CD4-positive, alpha-beta T cell treated with Interleukin-10 for 1 hour (primary cell): ENCODE results near the gene KCNC4.

ENCODE experiments used
- DNase-seq: peaks from one replicate; pipeline ENCODE4 v3.0.0-alpha.2; 2020

The KCNC4 gene

DNA sequence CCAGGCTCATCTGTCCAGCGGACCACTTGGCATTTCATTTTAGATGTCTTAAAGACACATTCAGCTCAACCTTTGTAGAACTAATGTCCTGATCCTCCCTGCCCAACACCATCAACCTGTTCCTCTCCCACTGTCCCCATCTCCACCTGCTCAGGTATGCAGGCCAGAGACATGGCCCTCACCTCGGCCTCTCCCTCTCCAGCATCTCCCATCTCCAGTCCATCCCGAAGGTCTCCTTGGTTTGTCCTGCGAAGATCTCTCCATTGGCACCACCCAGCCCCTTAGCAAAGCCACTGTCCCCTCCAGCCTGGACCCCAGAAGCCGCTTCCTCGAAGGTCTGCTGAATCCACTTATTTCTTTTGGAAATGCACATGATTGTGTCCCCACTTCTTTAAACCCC is 20.9 kb upstream of the KCNC4 start:
- no peak for DNase-seq

- no peak for DNase-seq
These were observed 19.7 kb upstream of the KCNC4 start for GRCh38 chr1:110190282-110190929.

DNA sequence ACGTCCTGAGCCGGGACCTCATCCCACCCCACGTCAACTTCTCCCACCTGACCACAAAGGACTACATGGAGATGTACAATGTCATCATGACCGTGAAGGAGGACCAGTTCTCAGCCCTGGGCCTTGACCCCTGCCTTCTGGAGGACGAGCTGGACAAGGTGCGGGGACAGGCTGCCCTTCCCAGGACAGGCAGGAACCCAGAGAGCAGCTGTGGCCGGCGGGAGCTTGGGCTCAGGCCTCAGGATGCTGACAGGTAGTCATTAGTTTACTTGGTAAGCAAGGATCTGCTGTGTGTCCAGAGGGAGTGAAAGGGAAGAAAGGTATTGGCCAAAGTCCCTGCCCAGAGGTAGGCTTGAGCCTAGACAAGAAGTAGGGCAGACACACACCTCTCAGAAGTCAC is 17.6 kb upstream of the KCNC4 start:
- DNase-seq, result no peak

- no peak for DNase-seq
These were observed 14.9 kb upstream of the KCNC4 start for GRCh38 chr1:110195196-110195595.

DNA sequence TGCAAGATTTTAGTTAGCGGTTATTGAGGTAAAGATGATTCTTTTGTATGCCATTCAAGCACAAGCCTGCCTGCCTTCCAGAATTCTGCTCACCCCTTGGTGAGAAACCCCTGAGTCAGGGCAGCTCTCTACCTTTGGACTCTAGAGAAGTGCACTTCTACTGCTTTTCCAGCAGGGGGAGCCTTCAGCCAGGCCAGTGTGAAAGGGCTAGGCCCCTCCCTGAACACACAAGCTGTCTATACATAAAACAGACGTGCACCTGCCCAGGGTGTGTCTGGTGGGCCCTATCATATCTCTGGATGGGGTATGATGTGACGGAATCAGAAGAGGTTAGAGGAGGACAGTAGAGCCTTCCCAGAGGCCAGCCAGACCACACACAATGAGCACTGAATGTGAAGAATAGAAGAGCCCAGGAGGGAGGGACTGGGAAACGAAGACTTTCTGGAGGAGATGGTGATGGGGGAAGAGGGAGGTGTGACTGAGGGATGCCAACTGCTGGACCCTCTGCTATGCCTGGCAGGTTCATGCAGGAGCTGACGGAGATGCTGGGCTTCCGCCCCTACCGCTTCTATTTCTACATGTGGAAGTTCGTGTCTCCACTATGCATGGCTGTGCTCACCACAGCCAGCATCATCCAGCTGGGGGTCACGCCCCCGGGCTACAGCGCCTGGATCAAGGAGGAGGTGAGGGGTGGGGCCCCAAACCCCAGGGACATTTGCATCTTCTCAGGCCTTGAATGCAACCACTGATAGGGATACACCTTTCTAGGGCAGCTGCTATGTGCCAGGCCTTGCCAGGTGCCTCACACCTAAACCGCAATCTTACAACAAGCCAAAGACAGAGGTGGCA is 13.0 kb upstream of the KCNC4 start:
- peak; percentile 73 for DNase-seq

GRCh38 chr1:110197905-110198629 is 12.0 kb upstream of the KCNC4 start:
- no peak for DNase-seq

GRCh38 chr1:110198746-110199145 is 11.4 kb upstream of the KCNC4 start:
- DNase-seq, result no peak

DNA sequence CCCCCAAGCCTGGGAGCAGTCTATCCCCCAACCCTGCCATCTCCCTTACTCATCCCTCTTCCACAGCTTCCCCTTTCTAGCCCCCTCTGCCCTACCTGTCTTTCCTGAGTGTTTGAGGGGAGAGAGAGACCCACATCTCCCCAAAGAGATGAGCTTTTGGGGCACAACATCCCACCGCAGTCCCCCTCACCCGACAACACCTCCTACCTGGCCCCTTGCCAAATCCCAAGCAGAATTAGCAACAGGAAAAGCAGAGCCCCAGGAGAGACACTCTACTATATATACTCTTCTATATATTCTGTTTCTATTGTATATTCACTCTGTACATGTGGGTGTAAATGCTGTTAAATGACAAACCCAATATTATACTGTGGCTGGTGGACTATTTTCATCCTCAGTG is 9.9 kb upstream of the KCNC4 start:
- DNase-seq, result no peak

DNA sequence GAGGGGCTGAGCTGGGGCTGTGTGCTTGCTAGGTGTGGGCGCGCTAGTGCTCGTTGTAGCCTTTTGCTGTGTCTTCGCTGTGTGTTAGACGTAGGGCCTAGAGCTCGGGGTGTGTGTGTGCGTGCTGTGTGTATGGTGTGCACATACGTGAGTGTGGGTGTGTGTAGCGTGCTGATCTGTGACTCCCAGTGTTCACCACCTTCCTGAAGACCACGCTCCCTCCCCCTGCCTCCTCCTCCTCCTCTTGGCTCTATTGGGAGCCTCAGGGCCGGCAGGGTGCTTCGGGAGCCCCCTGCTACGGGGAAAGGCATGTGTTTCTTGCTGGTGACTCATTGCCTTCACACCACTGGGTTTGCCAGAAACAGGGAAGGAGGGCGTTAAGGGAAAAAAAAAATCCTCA is 9.4 kb upstream of the KCNC4 start:
- DNase-seq, result no peak

DNA sequence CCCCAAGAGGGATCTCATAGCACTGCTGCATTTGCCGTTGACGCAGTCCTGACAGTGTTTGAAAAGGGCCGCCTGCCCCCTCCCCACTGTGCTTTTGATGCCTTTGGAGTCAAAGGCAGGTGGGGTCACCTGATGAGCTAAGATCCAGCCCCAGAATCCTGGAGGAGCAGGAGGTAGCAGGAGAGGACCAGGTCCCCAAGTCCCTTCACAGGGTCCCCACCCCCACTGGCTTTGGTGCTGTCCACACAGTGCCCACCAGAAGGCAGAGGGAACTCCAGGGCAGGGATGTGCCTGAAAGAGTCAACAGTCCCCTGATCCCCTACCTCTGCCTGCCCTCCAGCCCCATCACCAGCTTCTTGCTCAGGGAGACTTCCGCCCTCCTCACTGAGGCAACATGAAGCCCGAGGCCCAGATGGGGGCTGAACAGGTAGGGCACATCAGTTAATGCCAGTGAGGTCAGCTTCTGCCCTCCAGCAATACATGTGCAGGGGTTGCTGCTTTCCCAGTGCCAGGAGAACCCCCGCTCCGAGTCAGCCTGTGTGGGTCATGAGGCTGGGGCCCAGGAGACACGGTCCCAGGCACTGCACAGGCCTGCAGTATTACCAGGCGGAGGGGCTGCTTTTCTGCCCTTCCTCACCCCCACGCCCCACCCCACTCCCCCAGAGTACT is 8.8 kb upstream of the KCNC4 start:
- no peak for DNase-seq

- peak; percentile 85 for DNase-seq
These were observed 7.0 kb upstream of the KCNC4 start for GRCh38 chr1:110203021-110203661.

DNA sequence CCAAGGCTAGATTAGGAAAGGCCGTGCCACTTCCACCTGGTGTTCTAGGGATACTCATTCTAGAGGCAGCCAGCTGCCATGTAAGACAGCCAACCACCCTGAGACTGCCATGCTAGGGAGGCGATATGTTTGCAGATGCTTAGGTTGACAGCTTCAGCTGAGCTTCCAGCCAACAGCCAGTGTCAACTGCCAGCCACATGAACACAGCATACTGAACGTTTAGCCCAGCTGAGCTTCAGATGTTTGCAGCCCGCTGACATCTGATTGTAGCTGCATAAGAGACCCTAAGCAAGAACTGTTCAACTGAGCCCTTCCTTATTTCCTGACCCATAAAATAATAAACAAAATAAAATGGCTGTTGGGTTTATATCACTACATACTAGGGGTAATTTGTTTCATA is 5.0 kb upstream of the KCNC4 start:
- DNase-seq, result no peak

DNA sequence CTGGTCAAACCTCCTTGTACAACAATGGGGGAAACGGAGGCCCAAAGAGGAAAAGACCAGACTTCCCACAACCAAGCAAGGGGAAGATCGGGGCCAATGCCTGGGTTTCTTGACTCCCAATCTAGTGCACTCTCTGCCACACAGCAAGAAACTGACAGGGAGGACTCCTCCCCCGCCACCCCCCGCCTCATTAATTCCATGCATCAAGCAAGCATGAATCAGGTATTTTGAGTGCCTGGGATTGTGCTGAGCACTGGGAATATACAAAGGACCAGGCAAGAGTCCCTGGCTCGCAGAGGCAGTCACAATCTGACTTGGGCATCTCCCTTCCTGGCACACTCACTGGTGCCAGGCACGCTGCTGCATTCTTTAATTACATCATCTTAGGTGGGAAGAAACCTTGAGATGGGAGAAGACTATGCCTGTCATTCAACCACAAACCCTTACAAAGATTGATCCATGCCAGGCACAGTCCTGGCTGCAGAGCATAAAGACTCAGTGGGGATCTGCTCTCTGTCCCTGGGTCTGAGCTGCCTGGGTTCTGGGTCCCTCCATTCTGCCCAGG is 4.4 kb upstream of the KCNC4 start:
- DNase-seq, result no peak

DNA sequence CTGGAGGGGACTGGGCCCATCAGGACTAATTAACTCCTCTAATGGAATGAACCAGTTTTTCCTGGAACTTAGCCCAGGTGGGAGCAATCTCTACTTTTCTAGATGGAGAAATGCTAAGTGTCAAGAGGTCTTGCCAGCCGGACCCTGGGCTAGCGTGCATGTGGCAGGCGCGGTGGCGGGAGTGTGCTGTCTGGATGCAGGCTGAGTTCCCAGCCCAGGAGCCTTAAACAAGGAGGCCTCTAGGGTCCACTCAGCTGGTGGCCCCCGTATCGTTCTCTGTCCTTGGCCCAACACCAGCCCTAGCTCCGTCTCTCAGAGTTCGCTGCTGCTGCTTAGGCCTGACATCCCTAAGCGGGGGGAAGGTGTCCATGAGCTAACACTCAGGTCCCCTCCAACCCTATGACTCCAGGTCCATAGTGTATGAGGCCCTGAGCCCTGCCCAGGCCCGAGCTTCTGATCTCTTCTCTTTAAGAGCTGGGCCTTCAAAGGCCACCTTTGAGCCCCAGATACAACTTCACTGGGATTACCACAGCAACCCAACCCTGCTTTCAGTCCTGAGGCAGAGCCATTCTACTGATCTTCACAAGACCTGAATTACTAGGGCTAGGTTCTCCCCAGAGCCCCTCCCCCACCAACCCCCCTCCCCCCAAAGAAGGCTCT is 3.7 kb upstream of the KCNC4 start:
- DNase-seq, result no peak

DNA sequence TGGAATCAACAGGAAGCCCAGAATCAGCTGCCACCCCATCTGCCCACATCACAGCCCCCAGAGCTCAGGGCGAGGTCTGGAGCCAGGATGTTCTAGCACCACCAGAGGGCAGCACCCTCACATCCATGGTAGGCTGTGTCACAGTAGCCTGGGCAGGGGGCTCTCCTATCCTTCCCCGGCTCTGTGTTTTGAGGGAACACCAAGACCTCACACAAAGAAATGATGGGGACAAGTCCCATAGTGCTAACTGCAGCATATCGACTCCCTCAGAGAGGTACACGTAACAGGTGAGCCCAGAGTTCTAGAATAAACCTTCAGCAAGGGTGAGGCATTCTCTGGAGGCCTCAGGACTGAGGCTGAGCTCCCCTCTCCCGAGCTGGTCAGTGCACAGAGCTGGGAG is 2.3 kb upstream of the KCNC4 start:
- peak; percentile 80 for DNase-seq

- DNase-seq, result no peak
These were observed 1.0 kb upstream of the KCNC4 start for GRCh38 chr1:110208916-110209645.

DNA sequence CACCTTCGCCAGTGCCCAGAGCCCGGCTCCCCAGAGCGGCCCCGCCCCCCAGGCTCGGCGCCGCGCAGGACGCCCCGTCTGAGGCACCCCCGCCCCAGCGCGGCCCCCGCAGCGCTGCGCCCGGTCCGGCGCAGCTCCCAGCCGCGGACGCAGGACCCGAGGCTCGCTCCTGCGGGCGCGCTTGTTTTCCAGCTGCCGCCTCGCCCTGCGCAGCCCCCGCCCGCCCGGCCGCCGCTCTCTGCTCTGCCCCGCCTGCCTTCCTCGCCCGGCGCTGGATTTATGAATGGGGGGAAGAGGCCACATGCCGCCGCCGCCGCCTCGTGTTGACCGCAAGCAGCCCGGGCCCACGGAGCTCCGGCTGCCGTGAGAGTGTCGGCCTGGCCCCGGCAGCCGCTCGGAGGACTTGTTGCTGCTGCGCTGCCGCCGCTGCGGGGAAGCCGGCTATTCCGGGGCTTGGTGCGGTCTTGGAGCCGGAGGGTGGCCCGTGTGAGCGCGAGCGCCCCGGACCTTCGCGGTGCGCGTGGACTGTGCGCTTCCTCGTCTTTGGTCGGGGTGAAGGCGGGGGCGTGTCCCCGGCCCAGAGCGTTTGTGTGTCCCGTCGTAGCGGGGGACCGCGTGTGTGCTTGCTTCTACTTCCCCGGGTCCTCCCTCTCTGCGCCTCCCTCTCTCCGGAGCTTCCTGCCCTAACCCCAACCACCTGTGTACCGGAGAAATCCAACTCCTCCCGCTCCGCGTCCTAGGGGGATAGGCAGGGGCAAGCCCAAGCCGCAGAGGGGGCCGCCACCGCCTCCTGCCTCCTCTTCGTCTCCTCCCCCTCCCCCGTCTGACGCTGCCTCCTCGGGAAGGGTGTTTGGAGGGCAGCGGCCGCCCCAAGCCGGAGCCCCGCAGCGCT is 736 bp downstream of the KCNC4 start:
- DNase-seq, result peak; percentile 63

DNA sequence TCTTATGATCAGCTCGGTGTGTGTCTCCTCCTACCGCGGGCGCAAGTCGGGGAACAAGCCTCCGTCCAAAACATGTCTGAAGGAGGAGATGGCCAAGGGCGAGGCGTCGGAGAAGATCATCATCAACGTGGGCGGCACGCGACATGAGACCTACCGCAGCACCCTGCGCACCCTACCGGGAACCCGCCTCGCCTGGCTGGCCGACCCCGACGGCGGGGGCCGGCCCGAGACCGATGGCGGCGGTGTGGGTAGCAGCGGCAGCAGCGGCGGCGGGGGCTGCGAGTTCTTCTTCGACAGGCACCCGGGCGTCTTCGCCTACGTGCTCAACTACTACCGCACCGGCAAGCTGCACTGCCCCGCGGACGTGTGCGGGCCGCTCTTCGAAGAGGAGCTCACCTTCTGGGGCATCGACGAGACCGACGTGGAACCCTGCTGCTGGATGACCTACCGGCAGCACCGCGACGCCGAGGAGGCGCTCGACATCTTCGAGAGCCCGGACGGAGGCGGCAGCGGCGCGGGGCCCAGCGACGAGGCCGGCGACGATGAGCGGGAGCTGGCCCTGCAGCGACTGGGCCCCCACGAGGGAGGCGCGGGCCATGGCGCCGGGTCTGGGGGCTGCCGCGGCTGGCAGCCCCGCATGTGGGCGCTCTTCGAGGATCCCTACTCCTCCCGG is 1.5 kb downstream of the KCNC4 start:
- DNase-seq, result no peak
